HepG2 (cell line): ENCODE results near the gene SCAMP3. TPM values are rescaled to one million over a fixed set of nuclear protein-coding genes. Genes with fewer than 3 reads are reported as not detected.

Experiments used
- CTCF ChIP-seq: sonication (generic); formaldehyde crosslinking; IDR thresholded peaks from 2 replicates; pipeline ENCODE4 v1.5.0; 2020; ENCODE audit warnings: mild to moderate bottlenecking, missing genetic modification reagents, moderate library complexity
- FOXO4 ChIP-seq: sonication (generic); formaldehyde crosslinking; conservative IDR thresholded peaks from 2 replicates; pipeline ENCODE4 v1.8.1; 2023; ENCODE audit warnings: missing genetic modification reagents
- GPBP1L1 ChIP-seq: sonication (generic); formaldehyde crosslinking; IDR thresholded peaks from 2 replicates; pipeline ENCODE4 v1.5.0; 2020; ENCODE audit warnings: mild to moderate bottlenecking, missing genetic modification reagents
- HMG20A ChIP-seq: IDR thresholded peaks from 2 replicates; pipeline ENCODE4 v1.6.1; 2016; ENCODE audit warnings: borderline replicate concordance
- KAT8 ChIP-seq: IDR thresholded peaks from 2 replicates; pipeline ENCODE4 v1.6.1; 2016; ENCODE audit warnings: missing genetic modification reagents, missing compliant biosample characterization
- MAF1 ChIP-seq: sonication (generic); formaldehyde crosslinking; IDR thresholded peaks from 2 replicates; pipeline ENCODE4 v1.5.0; 2020; ENCODE audit warnings: missing genetic modification reagents, borderline replicate concordance
- MZF1 ChIP-seq: sonication (generic); formaldehyde crosslinking; IDR thresholded peaks from 2 replicates; pipeline ENCODE4 v1.8.1; 2023; ENCODE audit warnings: mild to moderate bottlenecking, missing genetic modification reagents, borderline replicate concordance
- NKX3-1 ChIP-seq: sonication (generic); formaldehyde crosslinking; IDR thresholded peaks from 2 replicates; pipeline ENCODE4 v1.5.0; 2020; ENCODE audit warnings: missing genetic modification reagents
- NR3C1 ChIP-seq: sonication (generic); formaldehyde crosslinking; IDR thresholded peaks from 2 replicates; pipeline ENCODE4 v1.4.0; 2020; ENCODE audit warnings: missing genetic modification reagents
- PHF8 ChIP-seq: sonication (generic); formaldehyde crosslinking; IDR thresholded peaks from 2 replicates; pipeline ENCODE4 v1.5.0; 2020; ENCODE audit warnings: missing genetic modification reagents
- SNAPC2 ChIP-seq: sonication (generic); formaldehyde crosslinking; IDR thresholded peaks from 2 replicates; pipeline ENCODE4 v1.8.1; 2022; ENCODE audit warnings: mild to moderate bottlenecking, missing genetic modification reagents
- ZNF260 ChIP-seq: sonication (generic); formaldehyde crosslinking; IDR thresholded peaks from 2 replicates; pipeline ENCODE4 v1.4.0; 2020; ENCODE audit warnings: missing genetic modification reagents, low read depth, mild to moderate bottlenecking, borderline replicate concordance
- ZNF329 ChIP-seq: sonication (generic); formaldehyde crosslinking; IDR thresholded peaks from 2 replicates; pipeline ENCODE4 v1.9.0; 2021; ENCODE audit warnings: low read depth, mild to moderate bottlenecking, missing genetic modification reagents
- ZNF746 ChIP-seq: sonication (generic); formaldehyde crosslinking; IDR thresholded peaks from 2 replicates; pipeline ENCODE4 v1.8.0; 2022; ENCODE audit warnings: mild to moderate bottlenecking, missing genetic modification reagents
- ZNF879 ChIP-seq: sonication (generic); formaldehyde crosslinking; IDR thresholded peaks from 2 replicates; pipeline ENCODE4 v1.8.1; 2023; ENCODE audit warnings: missing genetic modification reagents
- ZNF883 ChIP-seq: sonication (generic); formaldehyde crosslinking; IDR thresholded peaks from 2 replicates; pipeline ENCODE4 v1.5.1; 2020; ENCODE audit warnings: mild to moderate bottlenecking, missing genetic modification reagents; ENCODE audit errors: not compliant biosample characterization
- polyA plus RNA-seq, 8 experiments: library from polyadenylated mRNA; depleted of rRNA in 3 of 8; stranded (reverse) in 7 of 8; unstranded in 1 of 8; fragments of >200 nt; fragmentation: Illumina TruSeq in 4 of 8; extraction: Trizol in 4 of 8; gene quantifications; 2 replicates each; pipeline versions ENCODE4 v1.2.1 to v1.2.3, GENCODE V29; 2011 to 2016; ENCODE audit warnings: low read depth in 4 of 8, missing spikeins in 1 of 8, mixed read lengths in 1 of 8; ENCODE audit not compliant: insufficient read depth in 1 of 8
- total RNA-seq, 5 experiments: library from RNA; depleted of rRNA; stranded (reverse); fragments of >200 nt; fragmentation: Illumina TruSeq; extraction: Trizol; gene quantifications; 2 replicates each; pipeline ENCODE4 v1.2.3, GENCODE V29; 2016; ENCODE audit warnings: low read depth in 1 of 5
- TF ChIP-seq, protein P1 (sequence below): sonication (generic); formaldehyde crosslinking; IDR thresholded peaks from 2 replicates; pipeline ENCODE4 v1.8.0; 2022; ENCODE audit warnings: mild to moderate bottlenecking, missing genetic modification reagents; ENCODE audit not compliant: insufficient replicate concordance
- TF ChIP-seq, protein P2 (sequence below): IDR thresholded peaks from 2 replicates; pipeline ENCODE4 v1.6.1; 2016; ENCODE audit warnings: control low read depth

SCAMP3 gene
- total and polyA plus RNA-seq, 2 of the 13 experiments (the other 11 are each of a cell fraction or from before 2014, with no cell fraction given) = 46.8 to 83.3 TPM

DNA sequence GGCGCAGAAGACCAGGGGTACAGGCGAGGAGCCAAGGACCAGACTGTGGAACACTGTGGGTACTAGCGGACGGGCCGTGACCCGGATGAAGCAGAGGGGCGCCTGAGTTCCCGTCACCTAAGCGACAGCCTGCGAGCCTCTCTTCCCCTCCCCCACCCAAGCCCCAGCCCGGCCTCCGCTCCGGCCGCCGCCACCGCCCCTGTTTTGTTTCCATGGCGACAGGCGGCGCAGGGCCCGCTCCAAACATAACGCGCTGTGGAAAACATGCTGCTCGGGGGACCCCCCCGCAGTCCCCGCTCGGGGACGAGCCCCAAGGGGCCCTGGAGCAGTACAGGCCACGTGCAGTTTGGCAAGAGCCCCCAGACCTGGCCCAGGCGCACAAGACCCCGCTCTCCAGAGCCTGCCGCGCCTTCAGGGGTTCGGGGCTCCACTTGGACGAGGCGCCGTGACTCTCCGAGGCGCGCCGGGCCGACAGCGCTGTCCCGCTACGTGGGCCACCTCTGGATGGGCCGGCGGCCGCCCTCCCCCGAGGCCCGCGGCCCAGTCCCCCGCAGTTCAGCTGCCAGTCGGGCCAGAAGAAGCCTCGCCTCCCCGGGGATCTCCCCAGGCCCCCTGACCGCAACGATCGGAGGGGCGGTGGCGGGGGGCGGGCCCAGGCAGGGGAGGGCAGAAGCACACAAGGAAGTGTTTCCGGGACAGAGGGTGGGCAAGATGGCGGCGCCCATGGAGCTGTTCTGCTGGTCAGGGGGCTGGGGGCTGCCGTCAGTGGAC, 53.4 kb downstream of the SCAMP3 start, which contains the start of gene MTX1 (continued):
- TF ChIP-seq ZNF260 (CRISPR knock-in tag) (no peak), ZNF879 (no peak), ZNF883 (peak; percentile 77), GPBP1L1 (CRISPR knock-in tag) (no peak), MAF1 (CRISPR knock-in tag) (peak; percentile 53; the same call in 1 of the 2 replicates), ZNF746 (peak; percentile 68), SNAPC2 (CRISPR knock-in tag) (0 out of 2 replicates have a peak, but pooled peaks have one; percentile 28), NKX3-1 (no peak; the same call in 1 of the 2 replicates), CTCF (CRISPR knock-in tag) (no peak), ZNF329 (CRISPR knock-in tag) (no peak), FOXO4 (CRISPR knock-in tag) (no peak), NR3C1 (CRISPR knock-in tag) (no peak), MZF1 (CRISPR knock-in tag) (no peak), KAT8 (peak; percentile 96), HMG20A (CRISPR knock-in tag) (no peak), PHF8 (peak; percentile 65; the same call in 1 of the 2 replicates)
- TF ChIP-seq, protein P1, sequence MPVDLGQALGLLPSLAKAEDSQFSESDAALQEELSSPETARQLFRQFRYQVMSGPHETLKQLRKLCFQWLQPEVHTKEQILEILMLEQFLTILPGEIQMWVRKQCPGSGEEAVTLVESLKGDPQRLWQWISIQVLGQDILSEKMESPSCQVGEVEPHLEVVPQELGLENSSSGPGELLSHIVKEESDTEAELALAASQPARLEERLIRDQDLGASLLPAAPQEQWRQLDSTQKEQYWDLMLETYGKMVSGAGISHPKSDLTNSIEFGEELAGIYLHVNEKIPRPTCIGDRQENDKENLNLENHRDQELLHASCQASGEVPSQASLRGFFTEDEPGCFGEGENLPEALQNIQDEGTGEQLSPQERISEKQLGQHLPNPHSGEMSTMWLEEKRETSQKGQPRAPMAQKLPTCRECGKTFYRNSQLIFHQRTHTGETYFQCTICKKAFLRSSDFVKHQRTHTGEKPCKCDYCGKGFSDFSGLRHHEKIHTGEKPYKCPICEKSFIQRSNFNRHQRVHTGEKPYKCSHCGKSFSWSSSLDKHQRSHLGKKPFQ (CRISPR knock-in tag) = peak; percentile 71
- TF ChIP-seq, protein P2, sequence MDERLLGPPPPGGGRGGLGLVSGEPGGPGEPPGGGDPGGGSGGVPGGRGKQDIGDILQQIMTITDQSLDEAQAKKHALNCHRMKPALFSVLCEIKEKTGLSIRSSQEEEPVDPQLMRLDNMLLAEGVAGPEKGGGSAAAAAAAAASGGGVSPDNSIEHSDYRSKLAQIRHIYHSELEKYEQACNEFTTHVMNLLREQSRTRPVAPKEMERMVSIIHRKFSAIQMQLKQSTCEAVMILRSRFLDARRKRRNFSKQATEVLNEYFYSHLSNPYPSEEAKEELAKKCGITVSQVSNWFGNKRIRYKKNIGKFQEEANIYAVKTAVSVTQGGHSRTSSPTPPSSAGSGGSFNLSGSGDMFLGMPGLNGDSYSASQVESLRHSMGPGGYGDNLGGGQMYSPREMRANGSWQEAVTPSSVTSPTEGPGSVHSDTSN = no peak
